Cardiac muscle cell (in vitro differentiated cells and primary cell): Measurements from ENCODE around the gene COTL1. TPM values are rescaled to one million over a fixed set of nuclear protein-coding genes. Genes with fewer than 3 reads are reported as not detected.

ENCODE experiments used
- DNase-seq, 2 donors: peaks; one replicate each; pipeline versions ENCODE4 v3.0.0 to v3.0.0-alpha.2; 2010 to 2017; ENCODE audit warnings: low read depth in 1 of 2, low spot score in 1 of 2
- H3K27ac ChIP-seq: fragments of 200-600 bp; sonication (generic); 2 replicates; pipeline ENCODE4 v1.5.1; 2016
- H3K27me3 ChIP-seq: fragments of 200-600 bp; sonication (generic); 2 replicates; pipeline ENCODE4 v1.6.0; 2016; ENCODE audit warnings: control low read depth
- H3K36me3 ChIP-seq: fragments of 200-600 bp; sonication (generic); 2 replicates; pipeline ENCODE4 v1.5.1; 2016; ENCODE audit warnings: control low read depth
- H3K4me1 ChIP-seq: fragments of 200-600 bp; sonication (generic); 2 replicates; pipeline ENCODE4 v1.8.1; 2017; ENCODE audit warnings: low read depth, mild to moderate bottlenecking, mixed run types
- H3K4me3 ChIP-seq: fragments of 200-600 bp; sonication (generic); 2 replicates; pipeline ENCODE4 v1.5.1; 2016; ENCODE audit warnings: mild to moderate bottlenecking
- H3K9me3 ChIP-seq: fragments of 200-600 bp; sonication (generic); 2 replicates; pipeline ENCODE4 v1.5.1; 2017; ENCODE audit warnings: low read depth, mild to moderate bottlenecking, control low read depth
- polyA plus RNA-seq: library from polyadenylated mRNA; unstranded; fragments of >200 nt; fragmentation: Nextera tagmentation; extraction: Ambion mirVana; gene quantifications from 2 replicates; pipeline ENCODE4 v1.2.1, GENCODE V29; 2016
- total RNA-seq: library from RNA; depleted of rRNA; stranded (reverse); fragments of >200 nt; gene quantifications from 2 replicates; pipeline ENCODE4 v1.2.3, GENCODE V29; 2016
- TF ChIP-seq, protein P1 (sequence below): IDR thresholded peaks from 2 replicates; pipeline ENCODE4 v1.5.1; 2012; ENCODE audit warnings: low read depth, mild to moderate bottlenecking, low read length

Gene COTL1
- total and polyA plus RNA-seq, 2 experiments from 2014 or later = 32.3 to 70.2 TPM

DNA sequence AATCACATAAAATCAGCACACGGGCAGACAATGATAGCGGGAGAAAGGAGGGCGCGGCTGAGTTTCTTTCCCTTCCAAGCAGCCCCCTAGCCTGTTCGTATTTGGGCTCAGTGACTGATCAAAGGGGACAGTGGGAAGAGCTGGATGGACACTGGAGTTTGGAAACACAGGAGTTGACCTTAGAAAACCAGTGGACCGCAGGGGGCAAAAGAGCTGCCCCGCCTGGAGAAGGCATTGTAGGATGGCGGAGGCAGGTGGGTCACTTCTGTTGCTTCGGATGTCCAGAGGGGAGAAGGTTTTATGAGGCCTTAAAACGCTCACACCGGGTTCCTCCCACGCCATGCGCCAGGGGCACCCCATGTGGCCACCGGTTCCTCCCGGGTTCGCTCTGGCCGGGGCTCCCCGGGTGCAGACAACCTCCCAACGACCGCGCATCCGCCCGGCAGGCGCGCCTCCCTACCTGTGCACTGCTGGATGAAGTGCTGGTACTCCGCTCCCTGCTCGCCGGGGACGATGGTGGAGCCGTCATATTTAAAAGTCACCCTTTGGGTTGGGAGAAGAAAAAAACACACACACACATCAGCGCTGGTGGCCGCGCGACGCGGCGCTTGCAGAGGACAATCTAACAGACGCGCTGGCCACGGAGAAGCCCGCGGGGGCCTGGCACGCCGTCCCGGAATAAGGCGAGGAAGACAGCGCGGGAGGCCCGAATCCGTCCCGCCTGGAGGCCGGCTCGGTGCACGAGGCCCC, 662 bp downstream of the COTL1 start:
- Histone ChIP-seq H3K4me1 (peaks cover 8% of the 10 kb centered on the region), H3K9me3 (no peaks in the 10 kb centered on the region), H3K36me3 (no peaks in the 10 kb centered on the region), H3K27me3 (peaks cover 7% of the 10 kb centered on the region), H3K27ac (no peak overlapping the region), H3K4me3 (peak overlapping the region; percentile 89)
- TF ChIP-seq, protein P1, sequence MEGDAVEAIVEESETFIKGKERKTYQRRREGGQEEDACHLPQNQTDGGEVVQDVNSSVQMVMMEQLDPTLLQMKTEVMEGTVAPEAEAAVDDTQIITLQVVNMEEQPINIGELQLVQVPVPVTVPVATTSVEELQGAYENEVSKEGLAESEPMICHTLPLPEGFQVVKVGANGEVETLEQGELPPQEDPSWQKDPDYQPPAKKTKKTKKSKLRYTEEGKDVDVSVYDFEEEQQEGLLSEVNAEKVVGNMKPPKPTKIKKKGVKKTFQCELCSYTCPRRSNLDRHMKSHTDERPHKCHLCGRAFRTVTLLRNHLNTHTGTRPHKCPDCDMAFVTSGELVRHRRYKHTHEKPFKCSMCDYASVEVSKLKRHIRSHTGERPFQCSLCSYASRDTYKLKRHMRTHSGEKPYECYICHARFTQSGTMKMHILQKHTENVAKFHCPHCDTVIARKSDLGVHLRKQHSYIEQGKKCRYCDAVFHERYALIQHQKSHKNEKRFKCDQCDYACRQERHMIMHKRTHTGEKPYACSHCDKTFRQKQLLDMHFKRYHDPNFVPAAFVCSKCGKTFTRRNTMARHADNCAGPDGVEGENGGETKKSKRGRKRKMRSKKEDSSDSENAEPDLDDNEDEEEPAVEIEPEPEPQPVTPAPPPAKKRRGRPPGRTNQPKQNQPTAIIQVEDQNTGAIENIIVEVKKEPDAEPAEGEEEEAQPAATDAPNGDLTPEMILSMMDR = no peak
- DNase-seq = no peak

DNA sequence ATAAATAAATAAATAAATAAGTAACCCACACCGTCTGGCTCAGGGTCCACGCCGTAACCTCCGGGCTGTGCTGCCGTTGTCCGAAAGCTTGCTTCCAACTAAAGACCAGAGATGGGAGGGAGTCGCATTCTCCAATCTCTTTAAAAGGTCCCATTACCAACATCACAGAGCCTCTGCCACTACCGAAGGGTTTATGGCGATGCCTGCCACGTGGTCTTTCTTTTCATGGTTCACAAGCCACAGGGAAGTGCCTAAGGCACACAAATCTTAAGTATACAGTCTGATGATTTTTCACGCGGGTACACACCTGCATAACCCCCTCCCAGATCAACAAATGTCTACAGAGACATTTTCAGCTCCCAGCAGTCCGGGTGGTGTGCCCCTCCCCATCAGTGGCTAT, 1.4 kb downstream of the COTL1 start:
- DNase-seq = no peak
- Histone ChIP-seq H3K4me3 (peak overlapping the region; percentile 89), H3K27me3 (peaks cover 7% of the 10 kb centered on the region), H3K4me1 (peaks cover 8% of the 10 kb centered on the region), H3K9me3 (no peaks in the 10 kb centered on the region), H3K36me3 (no peaks in the 10 kb centered on the region), H3K27ac (no peak overlapping the region)
- TF ChIP-seq, protein P1 = no peak

DNA sequence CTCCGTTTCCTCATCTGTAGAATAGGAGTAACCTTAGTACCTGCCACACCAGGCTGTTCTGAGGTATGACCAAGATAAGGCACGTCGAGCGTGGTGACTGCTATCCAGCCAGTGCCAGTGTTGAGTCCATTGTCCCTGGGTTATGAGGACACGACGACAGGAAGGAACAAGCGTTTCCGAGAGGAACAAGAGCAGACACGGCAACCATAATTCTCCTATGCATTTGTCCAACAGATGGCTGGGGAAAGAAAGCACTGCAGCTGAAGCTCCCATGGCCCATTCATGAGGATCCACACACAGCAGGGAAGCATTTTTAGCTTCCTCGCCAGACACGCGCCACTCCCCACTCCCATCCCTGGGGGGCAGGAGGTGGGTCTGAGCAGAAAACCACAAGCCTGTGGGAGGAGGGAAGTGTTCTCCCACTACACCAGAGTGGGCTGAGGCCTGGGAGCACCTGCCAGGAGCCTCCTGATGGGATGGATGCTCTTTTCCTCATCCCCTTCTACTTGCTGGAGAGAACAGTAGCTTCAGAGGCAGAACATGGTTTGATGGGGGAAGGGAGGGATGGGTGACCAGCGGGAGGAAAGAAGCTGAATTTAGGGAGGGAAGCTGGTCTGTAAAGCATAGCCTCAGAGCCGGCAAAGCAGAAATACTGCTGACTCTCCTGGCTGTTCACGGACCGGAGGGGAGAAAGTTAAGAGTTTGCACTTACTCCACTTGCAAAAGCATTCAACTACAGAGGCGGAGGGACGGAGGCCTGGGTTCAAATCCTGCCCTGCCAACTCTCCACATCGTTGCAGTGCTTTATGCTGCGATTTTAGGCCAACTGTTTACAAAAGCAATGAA, 2.7 kb downstream of the COTL1 start:
- Histone ChIP-seq H3K36me3 (no peaks in the 10 kb centered on the region), H3K27ac (no peak overlapping the region), H3K9me3 (no peaks in the 10 kb centered on the region), H3K4me3 (no peak overlapping the region), H3K4me1 (peaks cover 8% of the 10 kb centered on the region), H3K27me3 (peaks cover 7% of the 10 kb centered on the region)
- no peak for DNase-seq
- TF ChIP-seq, protein P1 = no peak

DNA sequence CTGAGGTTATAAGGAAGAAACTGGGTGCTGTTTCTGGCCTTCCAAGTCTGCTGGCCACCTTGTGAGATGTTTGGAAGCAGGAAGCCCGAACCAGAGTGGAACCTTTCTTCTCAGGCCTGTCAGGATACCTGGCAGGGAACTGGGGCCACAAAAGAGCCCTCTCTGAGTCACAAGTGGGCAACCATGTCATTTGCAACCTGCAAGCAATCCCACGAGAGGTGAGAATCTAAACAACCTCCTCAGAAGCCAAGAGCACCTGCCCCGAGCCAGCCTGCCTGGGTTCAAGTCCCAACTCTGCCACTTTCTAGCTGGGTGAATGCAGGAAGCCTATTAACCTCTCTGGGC, 3.3 kb downstream of the COTL1 start:
- Histone ChIP-seq H3K27ac (no peak overlapping the region), H3K27me3 (peaks cover 7% of the 10 kb centered on the region), H3K36me3 (no peaks in the 10 kb centered on the region), H3K9me3 (no peaks in the 10 kb centered on the region), H3K4me3 (no peak overlapping the region), H3K4me1 (peaks cover 8% of the 10 kb centered on the region)
- TF ChIP-seq, protein P1 = no peak
- DNase-seq = no peak

DNA sequence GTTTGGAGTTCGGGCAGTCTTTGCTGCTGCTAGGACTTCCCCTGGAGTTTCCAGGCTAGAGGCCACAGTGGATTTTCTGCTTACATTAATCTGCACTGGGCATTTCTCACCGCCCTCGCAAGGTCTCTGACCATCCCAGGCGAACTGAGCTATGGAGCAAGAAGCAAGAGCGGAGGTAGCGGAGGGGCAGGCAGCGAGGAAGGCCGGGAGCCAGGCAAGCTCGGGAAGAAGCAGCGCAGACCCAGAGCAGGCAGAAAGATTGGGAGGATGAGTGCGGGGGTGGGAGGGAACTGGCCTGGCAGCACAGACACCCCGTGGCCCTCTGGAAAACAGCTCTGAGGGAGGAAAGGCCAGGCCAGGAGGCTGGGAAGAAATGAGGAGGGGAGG, 3.8 kb downstream of the COTL1 start:
- H3K27ac ChIP-seq = no peak overlapping the region
- no peak overlapping the region for H3K4me3 ChIP-seq
- H3K36me3 ChIP-seq = no peaks in the 10 kb centered on the region
- no peaks in the 10 kb centered on the region for H3K9me3 ChIP-seq
- H3K27me3 ChIP-seq = peaks cover 7% of the 10 kb centered on the region
- DNase-seq = peak in 1 of 2 donors; percentile 49
- H3K4me1 ChIP-seq = peaks cover 8% of the 10 kb centered on the region
- TF ChIP-seq, protein P1 = no peak
